HCT116 (cell line): Measurements from ENCODE around the gene CUL5.

Experiments
- CBX3 ChIP-seq: IDR thresholded peaks from 2 replicates; pipeline ENCODE4 v1.6.1; 2012; ENCODE audit warnings: low read depth
- CTCF ChIP-seq, 3 experiments: fragments of 200-600 bp in 1 of 3; sonication (generic) in 1 of 3; IDR thresholded peaks in 2 of 3; conservative IDR thresholded peaks in 1 of 3; 2 replicates each; pipeline ENCODE4 v1.5.1; 2012 to 2017; ENCODE audit warnings: low read depth in 2 of 3, low read length in 2 of 3, antibody characterized with exemption in 1 of 3, borderline replicate concordance in 1 of 3, control low read depth in 1 of 3, mild to moderate bottlenecking in 1 of 3, mixed read lengths in 1 of 3, mixed run types in 1 of 3, moderate library complexity in 1 of 3; ENCODE audit not compliant: insufficient read depth in 1 of 3
- EGR1 ChIP-seq: IDR thresholded peaks from 2 replicates; pipeline ENCODE4 v1.6.1; 2012; ENCODE audit warnings: low read depth
- POLR2A ChIP-seq: IDR thresholded peaks from 2 replicates; pipeline ENCODE4 v1.7.0; 2011; ENCODE audit warnings: borderline replicate concordance; ENCODE audit not compliant: insufficient read depth, insufficient read length; ENCODE audit errors: extremely low read depth
- REST ChIP-seq: IDR thresholded peaks from 2 replicates; pipeline ENCODE4 v1.6.1; 2012; ENCODE audit warnings: low read depth
- ZBTB33 ChIP-seq: IDR thresholded peaks from 2 replicates; pipeline ENCODE4 v1.6.1; 2011; ENCODE audit warnings: mild to moderate bottlenecking, low read length, moderate library complexity; ENCODE audit not compliant: insufficient replicate concordance; ENCODE audit errors: extremely low read depth

- TF ChIP-seq ZBTB33 (no peak), CTCF (IDR thresholded peaks at IDR 0.05 in 2 of 3, conservative IDR thresholded peaks at IDR 0.05 in 1 of 3; ENCODE audit: borderline replicate concordance in 1 of 3, insufficient read depth in 1 of 3, low read depth in 2 of 3, low read length in 2 of 3) (no peak), REST (no peak), CBX3 (no peak), EGR1 (no peak), POLR2A (no peak)
These were observed 139.9 kb downstream of the CUL5 start for GRCh38 chr11:108148556-108148955.
